Thoracic aorta (tissue), 2 donors: ENCODE data around the gene ERP44. TPM values are rescaled to one million over a fixed set of nuclear protein-coding genes. Genes with fewer than 3 reads are reported as not detected.
"Not testable (repeated sequence)": the region's sequence is repeated elsewhere in the genome, so short reads cannot be mapped to it uniquely, and the experiment has no call there.

Source experiments
- ATAC-seq: fragments of 150-250 bp; one replicate; pipeline ENCODE4 v1.8.0; 2017; ENCODE audit warnings: low read depth; ENCODE audit not compliant: insufficient number of reproducible peaks, low FRiP score
- DNase-seq: peaks from one replicate; pipeline ENCODE4 v3.0.0-alpha.2; 2020; ENCODE audit warnings: low spot score
- H3K27ac ChIP-seq, 2 donors: fragments of 200-600 bp; sonication (generic); 1 replicate in 1 of 2; 2 replicates in 1 of 2; pipeline ENCODE4 v1.5.1; 2016; ENCODE audit warnings: mild to moderate bottlenecking in 2 of 2, moderate library complexity in 2 of 2
- H3K27me3 ChIP-seq: fragments of 200-600 bp; sonication (generic); replicated peaks from 2 replicates; pipeline ENCODE4 v1.6.0; 2016; ENCODE audit warnings: mild to moderate bottlenecking; ENCODE audit not compliant: insufficient read depth
- H3K36me3 ChIP-seq: fragments of 200-600 bp; sonication (generic); one replicate; pipeline ENCODE4 v1.5.1; 2016
- H3K4me1 ChIP-seq, 2 donors: fragments of 200-600 bp; sonication (generic); 1 replicate in 1 of 2; 2 replicates in 1 of 2; pipeline versions ENCODE4 v1.5.1 to v1.6.0; 2016; ENCODE audit warnings: low read depth in 2 of 2, mild to moderate bottlenecking in 1 of 2; ENCODE audit not compliant: control insufficient read depth in 1 of 2
- H3K4me3 ChIP-seq: fragments of 200-600 bp; sonication (generic); 2 replicates; pipeline ENCODE4 v1.5.1; 2016; ENCODE audit warnings: mild to moderate bottlenecking
- H3K9me3 ChIP-seq: fragments of 200-600 bp; sonication (generic); 2 replicates; pipeline ENCODE4 v1.5.1; 2016
- total RNA-seq, 2 donors: library from RNA; depleted of rRNA; stranded (reverse); fragments of >200 nt; gene quantifications; one replicate each; pipeline versions ENCODE4 v1.1.0 to v1.2.3, GENCODE V29; 2016
- TF ChIP-seq, protein P1 (sequence below): fragments of 200-600 bp; sonication (generic); IDR thresholded peaks from one replicate; pipeline ENCODE4 v1.5.1; 2019; ENCODE audit warnings: antibody characterized with exemption

The ERP44 gene
- total RNA-seq, 2 donors from 2014 or later, result 13.8 to 17.6 TPM

DNA sequence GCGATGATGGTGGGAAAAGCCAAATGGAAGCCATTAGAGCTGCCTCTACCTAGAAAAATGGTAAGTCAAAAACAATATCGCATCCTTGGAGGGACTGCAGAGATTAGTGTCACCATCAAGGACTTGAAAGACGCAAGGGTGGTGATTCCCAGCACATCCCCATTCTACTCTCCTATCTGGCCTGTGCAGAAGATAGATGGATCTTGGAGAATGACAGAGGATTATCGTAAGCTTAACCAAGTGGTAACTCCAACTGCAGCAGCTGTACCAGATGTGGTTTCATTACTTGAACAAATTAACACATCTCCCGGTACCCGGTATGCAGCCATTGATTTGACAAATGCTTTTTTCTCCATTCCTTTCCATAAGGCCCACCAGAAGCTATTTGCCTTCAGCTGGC, 23.8 kb downstream of the ERP44 start:
- DNase-seq, result no peak
- Histone ChIP-seq H3K4me1 (peaks cover 2 to 15% of the 10 kb centered on the region in 2 donors), H3K4me3 (no peak overlapping the region), H3K9me3 (no peaks in the 10 kb centered on the region), H3K27ac (no peak overlapping the region), H3K27me3 (no peaks in the 10 kb centered on the region), H3K36me3 (no peaks in the 10 kb centered on the region)
- TF ChIP-seq, protein P1, sequence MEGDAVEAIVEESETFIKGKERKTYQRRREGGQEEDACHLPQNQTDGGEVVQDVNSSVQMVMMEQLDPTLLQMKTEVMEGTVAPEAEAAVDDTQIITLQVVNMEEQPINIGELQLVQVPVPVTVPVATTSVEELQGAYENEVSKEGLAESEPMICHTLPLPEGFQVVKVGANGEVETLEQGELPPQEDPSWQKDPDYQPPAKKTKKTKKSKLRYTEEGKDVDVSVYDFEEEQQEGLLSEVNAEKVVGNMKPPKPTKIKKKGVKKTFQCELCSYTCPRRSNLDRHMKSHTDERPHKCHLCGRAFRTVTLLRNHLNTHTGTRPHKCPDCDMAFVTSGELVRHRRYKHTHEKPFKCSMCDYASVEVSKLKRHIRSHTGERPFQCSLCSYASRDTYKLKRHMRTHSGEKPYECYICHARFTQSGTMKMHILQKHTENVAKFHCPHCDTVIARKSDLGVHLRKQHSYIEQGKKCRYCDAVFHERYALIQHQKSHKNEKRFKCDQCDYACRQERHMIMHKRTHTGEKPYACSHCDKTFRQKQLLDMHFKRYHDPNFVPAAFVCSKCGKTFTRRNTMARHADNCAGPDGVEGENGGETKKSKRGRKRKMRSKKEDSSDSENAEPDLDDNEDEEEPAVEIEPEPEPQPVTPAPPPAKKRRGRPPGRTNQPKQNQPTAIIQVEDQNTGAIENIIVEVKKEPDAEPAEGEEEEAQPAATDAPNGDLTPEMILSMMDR, result no peak
- ATAC-seq, result no peak

DNA sequence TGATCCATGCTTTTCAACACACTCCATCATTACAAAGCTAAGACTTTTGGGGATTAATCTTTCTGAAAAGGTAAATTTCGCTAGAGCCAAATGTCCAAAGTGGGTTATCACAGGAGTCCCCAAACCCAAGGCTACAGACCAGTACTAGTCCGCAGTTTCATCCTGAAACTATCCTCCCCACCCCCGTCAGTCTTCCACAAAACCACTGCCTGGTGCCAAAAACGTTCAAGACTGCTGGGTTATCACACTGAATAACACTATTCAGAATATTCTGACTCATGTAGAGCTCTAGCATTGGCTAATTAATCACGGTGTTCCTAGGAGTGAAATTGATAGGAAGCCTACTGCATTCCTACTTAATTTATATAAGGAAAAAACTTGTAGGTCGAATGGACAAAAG, 24.7 kb downstream of the ERP44 start:
- Histone ChIP-seq H3K36me3 (no peaks in the 10 kb centered on the region), H3K27me3 (no peaks in the 10 kb centered on the region), H3K4me3 (no peak overlapping the region), H3K4me1 (peaks cover 2 to 15% of the 10 kb centered on the region in 2 donors), H3K27ac (no peak overlapping the region), H3K9me3 (no peaks in the 10 kb centered on the region)
- ATAC-seq, result no peak
- TF ChIP-seq, protein P1, result no peak
- no peak for DNase-seq

DNA sequence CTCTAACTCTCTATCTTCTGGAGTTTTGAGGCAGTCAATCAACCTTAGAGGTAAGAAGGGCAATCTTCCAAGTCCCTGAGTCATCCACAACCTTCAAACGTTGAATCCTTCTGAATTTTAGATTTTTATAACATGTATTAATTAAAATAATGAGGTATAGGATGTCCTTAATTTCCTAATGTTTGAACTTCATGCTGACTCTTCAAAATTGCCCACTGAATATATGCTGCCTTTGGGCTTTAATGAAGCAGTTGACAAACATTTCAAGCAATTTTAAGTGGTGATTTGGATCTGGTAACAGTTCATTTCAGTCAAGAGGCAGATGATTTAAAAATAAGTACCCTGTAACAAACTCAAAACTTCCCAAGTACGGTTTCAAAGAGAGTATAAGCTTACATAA, 26.0 kb downstream of the ERP44 start:
- Histone ChIP-seq H3K9me3 (no peaks in the 10 kb centered on the region), H3K36me3 (no peaks in the 10 kb centered on the region), H3K27me3 (no peaks in the 10 kb centered on the region), H3K4me1 (peaks cover 2 to 15% of the 10 kb centered on the region in 2 donors), H3K4me3 (no peak overlapping the region), H3K27ac (no peak overlapping the region)
- TF ChIP-seq, protein P1, result no peak
- ATAC-seq (no peak), DNase-seq (no peak)

DNA sequence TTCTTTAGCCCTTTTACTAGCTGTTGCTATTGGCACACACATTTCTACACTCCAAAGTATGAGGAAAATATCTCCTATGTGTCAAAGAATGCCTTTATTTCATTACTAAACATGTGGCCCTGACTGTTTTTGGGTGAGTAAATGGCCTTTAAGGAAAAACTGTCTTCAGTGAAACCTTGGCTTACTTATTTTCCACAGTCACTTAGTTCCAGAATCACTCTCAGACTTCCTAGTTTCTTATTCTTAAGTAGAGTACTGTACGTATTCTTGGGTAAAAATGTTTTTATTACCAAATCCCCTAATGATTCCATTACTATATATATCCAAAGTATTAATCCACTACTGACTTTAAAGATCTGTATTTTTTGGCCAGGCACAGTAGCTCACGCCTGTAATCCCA, 27.5 kb downstream of the ERP44 start:
- Histone ChIP-seq H3K4me3 (no peak overlapping the region), H3K4me1 (peaks cover 2 to 24% of the 10 kb centered on the region in 2 donors), H3K27me3 (no peaks in the 10 kb centered on the region), H3K36me3 (no peaks in the 10 kb centered on the region), H3K27ac (no peak overlapping the region), H3K9me3 (no peaks in the 10 kb centered on the region)
- no peak for ATAC-seq
- no peak for DNase-seq
- TF ChIP-seq, protein P1, result no peak

DNA sequence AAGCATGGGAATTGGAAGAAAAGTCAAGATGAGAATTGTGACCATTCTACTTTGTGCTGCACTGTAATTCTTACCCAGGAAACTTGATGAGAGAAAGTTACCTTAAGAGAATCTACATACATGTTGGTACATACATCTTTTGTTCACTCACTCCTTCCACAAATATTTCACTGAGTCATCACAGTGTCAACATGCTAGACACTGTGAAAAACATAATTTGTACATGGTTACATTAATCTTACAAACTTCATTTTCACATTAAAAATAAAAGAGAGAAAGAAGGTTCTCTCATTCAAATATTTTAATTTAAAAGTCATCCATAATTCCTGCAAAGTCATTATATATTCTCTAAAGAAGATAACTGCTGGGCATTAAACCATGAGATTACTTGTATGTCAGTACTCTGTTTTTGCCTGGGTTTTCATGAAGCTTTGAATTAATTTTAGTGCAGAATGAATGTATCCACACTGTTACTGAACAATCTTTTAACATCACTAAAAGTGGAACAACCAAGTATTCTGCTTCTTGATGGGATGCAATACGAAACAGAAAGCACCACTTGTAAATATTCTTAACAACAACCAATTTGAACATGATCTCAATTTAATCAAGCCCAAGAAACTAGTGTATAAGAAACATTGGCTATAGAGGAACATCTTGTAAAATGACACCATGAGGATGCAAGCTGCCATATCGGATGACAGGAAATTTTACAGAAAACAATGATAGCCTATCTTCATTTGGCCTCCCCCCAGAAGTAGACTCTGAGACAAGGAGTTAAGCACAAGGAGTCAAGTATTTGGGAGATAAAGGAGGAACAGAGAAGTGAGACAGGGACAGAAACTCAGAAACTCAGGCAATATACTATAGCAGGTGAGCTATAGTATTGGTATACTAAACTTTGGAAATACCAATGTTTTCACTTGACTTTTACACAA, 28.4 kb downstream of the ERP44 start:
- ATAC-seq, result no peak
- Histone ChIP-seq H3K4me1 (peaks cover 2 to 29% of the 10 kb centered on the region in 2 donors), H3K27ac (no peak overlapping the region), H3K36me3 (no peaks in the 10 kb centered on the region), H3K4me3 (no peak overlapping the region), H3K9me3 (no peaks in the 10 kb centered on the region), H3K27me3 (no peaks in the 10 kb centered on the region)
- TF ChIP-seq, protein P1, result no peak
- DNase-seq, result no peak

DNA sequence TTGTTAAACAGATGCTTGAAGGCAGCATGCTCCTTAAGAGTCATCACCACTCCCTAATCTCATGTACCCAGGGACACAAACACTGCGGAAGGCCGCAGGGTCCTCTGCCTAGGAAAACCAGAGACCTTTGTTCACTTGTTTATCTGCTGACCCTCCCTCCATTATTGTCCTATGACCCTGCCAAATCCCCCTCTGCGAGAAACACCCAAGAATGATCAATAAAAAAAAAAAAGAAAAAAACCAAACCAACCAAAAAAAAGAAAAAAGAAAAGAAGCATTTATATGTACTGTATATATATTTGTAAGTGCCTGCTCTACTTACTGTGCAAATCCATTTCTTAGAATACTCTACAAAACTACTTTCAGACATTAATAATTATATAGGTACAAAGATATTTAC, 29.7 kb downstream of the ERP44 start:
- not testable (repeated sequence) for ATAC-seq, H3K9me3 ChIP-seq, H3K27ac ChIP-seq, H3K4me3 ChIP-seq, DNase-seq, H3K27me3 ChIP-seq, H3K36me3 ChIP-seq
- peaks cover 2 to 22% of the 10 kb centered on the region in 2 donors for H3K4me1 ChIP-seq

DNA sequence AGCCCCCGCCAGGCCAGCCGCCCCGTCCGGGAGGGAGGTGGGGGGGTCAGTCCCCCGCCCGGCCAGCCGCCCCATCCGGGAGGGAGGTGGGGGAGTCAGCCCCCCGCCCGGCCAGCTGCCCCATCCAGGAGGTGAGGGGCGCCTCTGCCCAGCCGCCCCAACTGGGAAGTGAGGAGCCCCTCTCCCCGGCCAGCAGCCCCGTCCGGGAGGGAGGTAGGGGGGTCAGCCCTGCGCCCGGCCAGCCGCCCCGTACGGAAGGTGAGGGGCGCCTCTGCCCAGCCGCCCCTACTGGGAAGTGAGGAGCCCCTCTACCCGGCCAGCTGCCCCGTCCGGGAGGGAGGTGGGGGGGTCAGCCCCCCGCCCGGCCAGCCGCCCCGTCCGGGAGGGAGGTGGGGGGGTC, 30.8 kb downstream of the ERP44 start:
- H3K27me3 ChIP-seq, DNase-seq, H3K9me3 ChIP-seq, ATAC-seq, H3K36me3 ChIP-seq, H3K4me3 ChIP-seq, H3K27ac ChIP-seq: not testable (repeated sequence)
- peaks cover 2 to 22% of the 10 kb centered on the region in 2 donors for H3K4me1 ChIP-seq
